ENCODE results near the gene PPHLN1.
A peak's percentile ranks its signal among the peaks of the same experiment; 100 is the strongest.

PPHLN1 gene

GRCh38 chr12:42322567-42322966 is 3.4 kb upstream of the PPHLN1 start:
- no peaks in the 10 kb centered on the region for H3K27me3 ChIP-seq (ENCODE audit: insufficient read depth, low read length, poor library complexity)
- H3K4me1 ChIP-seq (ENCODE audit: insufficient read depth, low read length), result peaks cover 23% of the 10 kb centered on the region
- no peaks in the 10 kb centered on the region for H3K9me3 ChIP-seq (ENCODE audit: insufficient read depth, low read length, severe bottlenecking)
- no peak for TF ChIP-seq CTCF (IDR thresholded peaks at IDR 0.05; ENCODE audit: borderline replicate concordance, extremely low read depth, low read length, poor library complexity, severe bottlenecking)
- TF ChIP-seq EZH2 (IDR thresholded peaks at IDR 0.05; ENCODE audit: borderline replicate concordance, low read depth, low read length, severe bottlenecking), result no peak
- H3K4me2 ChIP-seq (ENCODE audit: insufficient read depth, low read length), result no peak overlapping the region
- peaks cover 30% of the 10 kb centered on the region for H3K36me3 ChIP-seq (ENCODE audit: insufficient read depth, low read length)
- ATAC-seq (ENCODE audit: insufficient read depth, low read depth) (no peak), DNase-seq (no peak)
- no peak overlapping the region for H2AFZ ChIP-seq (ENCODE audit: low read depth, low read length)
- H3K27ac ChIP-seq (ENCODE audit: low read length), result no peak overlapping the region
- no peak overlapping the region for H3K9ac ChIP-seq (ENCODE audit: low read depth, low read length)
- peaks cover 34% of the 10 kb centered on the region for H3K79me2 ChIP-seq (ENCODE audit: insufficient read depth, low read length)
- peaks cover 2% of the 10 kb centered on the region; the same call in 1 of the 2 replicates for H4K20me1 ChIP-seq (ENCODE audit: insufficient read depth, low read length)
- no peak overlapping the region for H3K4me3 ChIP-seq (ENCODE audit: low read depth in 1 of 2, low read length in 2 of 2)

DNA sequence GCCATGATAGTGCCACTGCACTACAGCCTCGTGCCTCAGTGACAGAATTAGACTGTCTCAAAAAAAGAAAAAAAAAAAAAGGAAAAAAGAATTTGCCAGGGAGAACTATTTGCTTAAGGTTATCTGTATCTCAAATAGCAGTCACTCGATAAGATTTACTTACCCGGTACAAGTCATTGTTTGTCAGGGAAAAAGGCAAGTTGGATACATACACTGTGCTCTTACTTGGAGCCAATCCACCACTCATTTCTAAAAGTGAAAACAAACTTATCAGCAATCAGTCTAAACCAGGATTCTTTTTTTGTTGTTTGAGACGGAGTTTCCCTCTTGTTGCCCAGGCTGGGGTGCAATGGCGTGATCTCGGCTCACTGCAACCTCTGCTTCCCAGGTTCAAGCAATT is 2.1 kb upstream of the PPHLN1 start:
- H3K4me2 ChIP-seq (ENCODE audit: insufficient read depth, low read length), result no peak overlapping the region
- DNase-seq (no peak), ATAC-seq (ENCODE audit: insufficient read depth, low read depth) (no peak)
- H3K27ac ChIP-seq (ENCODE audit: low read length), result no peak overlapping the region
- no peak overlapping the region for H3K9ac ChIP-seq (ENCODE audit: low read depth, low read length)
- H4K20me1 ChIP-seq (ENCODE audit: insufficient read depth, low read length), result peaks cover 3% of the 10 kb centered on the region; the same call in 1 of the 2 replicates
- TF ChIP-seq CTCF (IDR thresholded peaks at IDR 0.05; ENCODE audit: borderline replicate concordance, extremely low read depth, low read length, poor library complexity, severe bottlenecking), result no peak
- TF ChIP-seq EZH2 (IDR thresholded peaks at IDR 0.05; ENCODE audit: borderline replicate concordance, low read depth, low read length, severe bottlenecking), result no peak
- H3K9me3 ChIP-seq (ENCODE audit: insufficient read depth, low read length, severe bottlenecking), result no peaks in the 10 kb centered on the region
- peaks cover 24% of the 10 kb centered on the region for H3K36me3 ChIP-seq (ENCODE audit: insufficient read depth, low read length)
- peaks cover 36% of the 10 kb centered on the region for H3K4me1 ChIP-seq (ENCODE audit: insufficient read depth, low read length)
- H2AFZ ChIP-seq (ENCODE audit: low read depth, low read length), result no peak overlapping the region
- no peak overlapping the region for H3K4me3 ChIP-seq (ENCODE audit: low read depth in 1 of 2, low read length in 2 of 2)
- H3K79me2 ChIP-seq (ENCODE audit: insufficient read depth, low read length), result peaks cover 47% of the 10 kb centered on the region
- H3K27me3 ChIP-seq (ENCODE audit: insufficient read depth, low read length, poor library complexity), result no peaks in the 10 kb centered on the region

GRCh38 chr12:42325326-42325652 is 678 bp upstream of the PPHLN1 start:
- Histone ChIP-seq H3K36me3 (ENCODE audit: insufficient read depth, low read length) (peaks cover 24% of the 10 kb centered on the region), H3K27me3 (ENCODE audit: insufficient read depth, low read length, poor library complexity) (no peaks in the 10 kb centered on the region), H2AFZ (ENCODE audit: low read depth, low read length) (peak overlapping the region; percentile 93), H3K79me2 (ENCODE audit: insufficient read depth, low read length) (peaks cover 60% of the 10 kb centered on the region), H3K4me2 (ENCODE audit: insufficient read depth, low read length) (peak overlapping the region; percentile 81), H4K20me1 (ENCODE audit: insufficient read depth, low read length) (peaks cover 10% of the 10 kb centered on the region), H3K4me1 (ENCODE audit: insufficient read depth, low read length) (peaks cover 39% of the 10 kb centered on the region), H3K27ac (ENCODE audit: low read length) (peak overlapping the region; percentile 92), H3K9ac (ENCODE audit: low read depth, low read length) (peak overlapping the region; percentile 85), H3K9me3 (ENCODE audit: insufficient read depth, low read length, severe bottlenecking) (no peaks in the 10 kb centered on the region), H3K4me3 (ENCODE audit: low read depth in 1 of 2, low read length in 2 of 2) (peak overlapping the region; percentile 74 to 83)
- TF ChIP-seq CTCF (IDR thresholded peaks at IDR 0.05; ENCODE audit: borderline replicate concordance, extremely low read depth, low read length, poor library complexity, severe bottlenecking) (no peak), EZH2 (IDR thresholded peaks at IDR 0.05; ENCODE audit: borderline replicate concordance, low read depth, low read length, severe bottlenecking) (no peak)
- DNase-seq (no peak), ATAC-seq (ENCODE audit: insufficient read depth, low read depth) (no peak)

All from DND-41 (cell line).